Left lung (tissue), 10 donors: ENCODE measurements around the gene KLC4. TPM values are rescaled to one million over a fixed set of nuclear protein-coding genes. Genes with fewer than 3 reads are reported as not detected.
A peak's percentile ranks its signal among the peaks of the same experiment; 100 is the strongest.

Source experiments
- ATAC-seq: fragments of 200-7000 bp; cut with Tn5 transposase; one replicate; pipeline ENCODE4 v1.9.1; 2020; ENCODE audit warnings: moderate library complexity
- DNase-seq, 4 donors: peaks; one replicate each; pipeline ENCODE4 v3.0.0-alpha.2; 2013 to 2020
- H3K27ac ChIP-seq, 2 donors: fragments of 200-600 bp; sonication (generic) in 1 of 2; one replicate each; pipeline versions ENCODE4 v1.5.0 to v1.8.0; 2020 to 2021
- H3K27me3 ChIP-seq, 2 donors: fragments of 200-600 bp; sonication (generic) in 1 of 2; one replicate each; pipeline versions ENCODE4 v1.5.0 to v1.8.0; 2020 to 2021
- H3K36me3 ChIP-seq, 2 donors: fragments of 200-600 bp; sonication (generic) in 1 of 2; one replicate each; pipeline versions ENCODE4 v1.5.0 to v1.8.0; 2020 to 2021
- H3K4me1 ChIP-seq, 2 donors: fragments of 200-600 bp; one replicate each; pipeline ENCODE4 v1.8.0; 2021
- H3K4me3 ChIP-seq, 2 donors: fragments of 200-600 bp; sonication (generic) in 1 of 2; one replicate each; pipeline versions ENCODE4 v1.5.0 to v1.8.0; 2020 to 2021; ENCODE audit warnings: mild to moderate bottlenecking in 1 of 2
- H3K9me3 ChIP-seq, 2 donors: fragments of 200-600 bp; sonication (generic) in 1 of 2; one replicate each; pipeline versions ENCODE4 v1.5.0 to v1.8.0; 2020 to 2021
- intact Hi-C, 2 donors: fragments of 100-400 bp; cut with DNase I; formaldehyde crosslinking; loops; one replicate each; pipeline versions ENCODE4 v1.11.2 to v1.14.2; 2022
- polyA plus RNA-seq, 6 donors: library from polyadenylated mRNA; unstranded; fragments of 120-200 nt; gene quantifications; one replicate each; pipeline ENCODE4 v1.2.1, GENCODE V29; 2013; ENCODE audit not compliant: insufficient read length in 6 of 6
- total RNA-seq, 2 donors: library from RNA; stranded (reverse); fragmentation: NEBNext Ultra II Directional; extraction: Animal tissue kit (Norgen Biotek cat#: 25700); gene quantifications; one replicate each; pipeline ENCODE4 v1.2.1, GENCODE V29; 2021
- TF ChIP-seq, protein P1 (sequence below), 2 donors: fragments of 200-600 bp; sonication (generic) in 1 of 2; IDR thresholded peaks; one replicate each; pipeline versions ENCODE4 v1.5.0 to v1.8.0; 2021; ENCODE audit warnings: antibody characterized with exemption in 2 of 2
- donor health status: DM: no; HTN: yes; CAD: no.
- donor health status: DM: no; HTN: no; CAD: no.

The KLC4 gene
- total and polyA plus RNA-seq, 8 donors = 20.2 to 55.6 (median 51.3) TPM

DNA sequence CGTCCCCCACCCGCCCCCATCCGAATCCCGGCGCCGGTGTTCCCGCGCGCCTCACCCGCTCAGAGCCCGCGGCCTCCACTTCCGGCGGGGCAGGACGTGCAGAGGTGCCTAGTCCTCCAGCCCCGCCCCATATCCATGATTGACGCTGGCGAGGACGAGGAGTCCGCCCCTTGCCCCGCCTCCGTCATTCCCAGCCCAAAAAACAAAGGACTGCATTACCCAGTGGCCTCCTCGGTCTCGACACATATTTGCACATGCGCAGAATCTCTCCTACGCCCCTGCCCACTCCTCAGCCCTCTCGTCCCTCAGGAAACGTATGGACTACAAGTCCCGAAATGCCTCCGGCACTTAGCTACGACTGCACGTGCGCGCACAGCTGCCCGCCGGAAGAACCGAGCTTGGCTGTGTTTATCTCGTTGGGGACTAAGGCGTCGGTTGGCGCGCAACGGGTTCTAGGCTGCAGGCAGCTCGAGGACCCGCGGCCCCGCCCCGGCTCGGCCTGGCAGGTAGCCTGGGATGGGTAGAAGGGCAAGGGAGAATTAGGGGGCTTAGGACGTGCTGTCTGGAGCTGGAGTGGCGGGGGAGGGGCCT is 45.5 kb upstream of the KLC4 start, which contains the start of the genes KLHDC3 and MEA1:
Gene KLHDC3 (plus strand): TSS at position 407 of the 591 bp plus-strand sequence. CDS start 2,944 bp downstream, outside the sequence.
Gene MEA1 (minus strand): TSS at position 104 of the 591 bp plus-strand sequence. CDS start 133 bp downstream, outside the sequence.
- H3K4me3 ChIP-seq = peak within 1 kb of the TSS; percentile 67 to 78
- intact Hi-C loops = no loop called here
- TF ChIP-seq, protein P1, sequence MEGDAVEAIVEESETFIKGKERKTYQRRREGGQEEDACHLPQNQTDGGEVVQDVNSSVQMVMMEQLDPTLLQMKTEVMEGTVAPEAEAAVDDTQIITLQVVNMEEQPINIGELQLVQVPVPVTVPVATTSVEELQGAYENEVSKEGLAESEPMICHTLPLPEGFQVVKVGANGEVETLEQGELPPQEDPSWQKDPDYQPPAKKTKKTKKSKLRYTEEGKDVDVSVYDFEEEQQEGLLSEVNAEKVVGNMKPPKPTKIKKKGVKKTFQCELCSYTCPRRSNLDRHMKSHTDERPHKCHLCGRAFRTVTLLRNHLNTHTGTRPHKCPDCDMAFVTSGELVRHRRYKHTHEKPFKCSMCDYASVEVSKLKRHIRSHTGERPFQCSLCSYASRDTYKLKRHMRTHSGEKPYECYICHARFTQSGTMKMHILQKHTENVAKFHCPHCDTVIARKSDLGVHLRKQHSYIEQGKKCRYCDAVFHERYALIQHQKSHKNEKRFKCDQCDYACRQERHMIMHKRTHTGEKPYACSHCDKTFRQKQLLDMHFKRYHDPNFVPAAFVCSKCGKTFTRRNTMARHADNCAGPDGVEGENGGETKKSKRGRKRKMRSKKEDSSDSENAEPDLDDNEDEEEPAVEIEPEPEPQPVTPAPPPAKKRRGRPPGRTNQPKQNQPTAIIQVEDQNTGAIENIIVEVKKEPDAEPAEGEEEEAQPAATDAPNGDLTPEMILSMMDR (IDR thresholded peaks at IDR 0.05) = no peak
- peak; percentile 98 for ATAC-seq
- DNase-seq = peak; percentile 99 to 100 (median 99)
- H3K36me3 ChIP-seq = peaks cover 0 to 54% of the 10 kb centered on the region in 2 donors
- no peaks in the 10 kb centered on the region for H3K9me3 ChIP-seq
- no peaks in the 10 kb centered on the region for H3K27me3 ChIP-seq
- H3K4me1 ChIP-seq = peaks cover 14 to 52% of the 10 kb centered on the region in 2 donors
- peak within 1 kb of the TSS; percentile 39 to 81 for H3K27ac ChIP-seq

- Histone ChIP-seq H3K4me1 (peaks cover 14 to 52% of the 10 kb centered on the region in 2 donors), H3K9me3 (no peaks in the 10 kb centered on the region), H3K27me3 (no peaks in the 10 kb centered on the region), H3K27ac (peak overlapping the region; percentile 31 to 81), H3K4me3 (peak overlapping the region; percentile 67 to 78), H3K36me3 (peaks cover 0 to 54% of the 10 kb centered on the region in 2 donors)
- DNase-seq (peak in 1 of 4 donors; percentile 14), ATAC-seq (no peak)
- intact Hi-C loops = no loop called here
- TF ChIP-seq, protein P1 (IDR thresholded peaks at IDR 0.05) = no peak
Measured at GRCh38 chr6:43014434-43014909, 45.0 kb upstream of the KLC4 start.

- TF ChIP-seq, protein P1 (IDR thresholded peaks at IDR 0.05) = no peak
- ATAC-seq = no peak
- H3K27ac ChIP-seq = no peak overlapping the region
- H3K4me1 ChIP-seq = peaks cover 14 to 60% of the 10 kb centered on the region in 2 donors
- no peak for DNase-seq
- peaks cover 0 to 40% of the 10 kb centered on the region in 2 donors for H3K36me3 ChIP-seq
- no peaks in the 10 kb centered on the region for H3K9me3 ChIP-seq
- intact Hi-C loops = no loop called here
- H3K27me3 ChIP-seq = no peaks in the 10 kb centered on the region
- H3K4me3 ChIP-seq = no peak overlapping the region
Measured at GRCh38 chr6:43016176-43016942, 43.1 kb upstream of the KLC4 start.

DNA sequence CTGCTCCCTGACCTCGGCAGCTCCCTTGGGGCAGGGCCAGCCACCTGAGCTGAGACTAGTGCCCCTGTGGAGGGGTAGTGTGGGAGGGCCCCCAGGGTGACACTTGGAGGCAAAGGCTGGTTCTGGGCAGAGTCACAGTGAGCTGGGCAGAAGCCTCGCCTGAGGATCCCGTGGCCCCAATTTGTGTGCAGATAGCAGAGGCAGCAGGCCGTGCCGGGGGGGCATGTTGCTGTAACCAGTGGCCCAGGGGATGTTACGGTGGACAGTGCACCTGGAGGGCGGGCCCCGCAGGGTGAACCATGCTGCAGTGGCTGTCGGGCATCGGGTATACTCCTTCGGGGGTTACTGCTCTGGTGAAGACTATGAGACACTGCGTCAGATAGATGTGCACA is 42.5 kb upstream of the KLC4 start:
- Histone ChIP-seq H3K27ac (no peak overlapping the region), H3K36me3 (peaks cover 0 to 34% of the 10 kb centered on the region in 2 donors), H3K9me3 (no peaks in the 10 kb centered on the region), H3K27me3 (no peaks in the 10 kb centered on the region), H3K4me3 (no peak overlapping the region), H3K4me1 (peaks cover 14 to 58% of the 10 kb centered on the region in 2 donors)
- DNase-seq (peak in 1 of 4 donors; percentile 72), ATAC-seq (no peak)
- TF ChIP-seq, protein P1 (IDR thresholded peaks at IDR 0.05) = no peak
- intact Hi-C loops = no loop called here

- ATAC-seq (no peak), DNase-seq (no peak)
- Histone ChIP-seq H3K4me3 (no peak overlapping the region), H3K9me3 (no peaks in the 10 kb centered on the region), H3K36me3 (peaks cover 0 to 31% of the 10 kb centered on the region in 2 donors), H3K4me1 (peaks cover 7 to 63% of the 10 kb centered on the region in 2 donors), H3K27me3 (no peaks in the 10 kb centered on the region), H3K27ac (no peak overlapping the region)
- TF ChIP-seq, protein P1 (IDR thresholded peaks at IDR 0.05) = no peak
- intact Hi-C loops = no loop called here
Measured at GRCh38 chr6:43019152-43019551, 40.3 kb upstream of the KLC4 start.
